ENCODE results near the gene ALDH2. TPM values are rescaled to one million over a fixed set of nuclear protein-coding genes. Genes with fewer than 3 reads are reported as not detected.
"Not testable (repeated sequence)": the region's sequence is repeated elsewhere in the genome, so short reads cannot be mapped to it uniquely, and the experiment has no call there.

Gene ALDH2
- total RNA-seq, 4 donors from 2014 or later = 102 to 239 (median 162) TPM

GRCh38 chr12:111761099-111761498 is 5.6 kb upstream of the ALDH2 start:
- in situ Hi-C loops (cut with MboI; ENCODE audit: low pct_ligation_motif_present in 1 of 4, low pct_unique_long_range_greater_than_20kb in 1 of 4, low sequenced_read_pairs in 3 of 4) = no loop called here
- WGBS, 2 donors (ENCODE audit: low coverage in 1 of 2) = 63 to 100% methylated on average over 1 to 5 of the region's 5 CpGs
- Histone ChIP-seq H3K27ac (peak overlapping the region in 2 of 4 donors; percentile 25 to 60), H3K36me3 (no peaks in the 10 kb centered on the region), H3K9me3 (no peaks in the 10 kb centered on the region), H3K27me3 (no peaks in the 10 kb centered on the region), H3K4me1 (peaks cover 0 to 17% (median 6%) of the 10 kb centered on the region in 4 donors), H3K4me3 (no peak overlapping the region)
- intact Hi-C loops (cut with DNase I; ENCODE audit: low total_unique reads) = no loop called here
- TF ChIP-seq POLR2AphosphoS5 (IDR thresholded peaks at IDR 0.05) = no peak
- TF ChIP-seq EP300 (IDR thresholded peaks at IDR 0.05; ENCODE audit: low read depth) = no peak
- TF ChIP-seq POLR2A (IDR thresholded peaks at IDR 0.05) = no peak
- no peak for TF ChIP-seq CTCF (IDR thresholded peaks at IDR 0.05)
- DNase-seq = peak; percentile 51

GRCh38 chr12:111761706-111762105 is 5.0 kb upstream of the ALDH2 start:
- intact Hi-C loops (cut with DNase I; ENCODE audit: low total_unique reads) = no loop called here
- H3K4me3 ChIP-seq = no peak overlapping the region
- in situ Hi-C loops (cut with MboI; ENCODE audit: low pct_ligation_motif_present in 1 of 4, low pct_unique_long_range_greater_than_20kb in 1 of 4, low sequenced_read_pairs in 3 of 4) = no loop called here
- no peaks in the 10 kb centered on the region for H3K9me3 ChIP-seq
- DNase-seq = no peak
- H3K27me3 ChIP-seq = no peaks in the 10 kb centered on the region
- no peaks in the 10 kb centered on the region for H3K36me3 ChIP-seq
- TF ChIP-seq EP300 (IDR thresholded peaks at IDR 0.05; ENCODE audit: low read depth) (no peak), POLR2A (IDR thresholded peaks at IDR 0.05) (no peak), CTCF (IDR thresholded peaks at IDR 0.05) (no peak), POLR2AphosphoS5 (IDR thresholded peaks at IDR 0.05) (no peak)
- peak overlapping the region in 2 of 4 donors; percentile 25 to 60 for H3K27ac ChIP-seq
- H3K4me1 ChIP-seq = peaks cover 0 to 21% (median 9%) of the 10 kb centered on the region in 4 donors
- 56 to 80% methylated on average over 2 to 3 of the region's 3 CpGs for WGBS, 2 donors (ENCODE audit: low coverage in 1 of 2)

GRCh38 chr12:111763552-111763951 is 3.2 kb upstream of the ALDH2 start:
- H3K4me3 ChIP-seq; H3K27me3 ChIP-seq; H3K36me3 ChIP-seq; H3K9me3 ChIP-seq; in situ Hi-C loops (cut with MboI; ENCODE audit: low pct_ligation_motif_present in 1 of 4, low pct_unique_long_range_greater_than_20kb in 1 of 4, low sequenced_read_pairs in 3 of 4); DNase-seq; intact Hi-C loops (cut with DNase I; ENCODE audit: low total_unique reads); H3K27ac ChIP-seq: not testable (repeated sequence)
- H3K4me1 ChIP-seq = peaks cover 2 to 18% (median 13%) of the 10 kb centered on the region in 4 donors
- WGBS, 2 donors (ENCODE audit: low coverage in 1 of 2) = 75% methylated on average over 10 of the region's 10 CpGs; no CpG with 5 or more reads in 1 of the 2 donors

- no peaks in the 10 kb centered on the region for H3K36me3 ChIP-seq
- H3K27ac ChIP-seq = no peak overlapping the region
- H3K4me1 ChIP-seq = peaks cover 6 to 25% (median 20%) of the 10 kb centered on the region in 4 donors
- H3K9me3 ChIP-seq = no peaks in the 10 kb centered on the region
- no peak for TF ChIP-seq POLR2AphosphoS5 (IDR thresholded peaks at IDR 0.05)
- TF ChIP-seq POLR2A (IDR thresholded peaks at IDR 0.05) = no peak
- TF ChIP-seq CTCF (IDR thresholded peaks at IDR 0.05) = no peak
- TF ChIP-seq EP300 (IDR thresholded peaks at IDR 0.05; ENCODE audit: low read depth) = no peak
- in situ Hi-C loops (cut with MboI; ENCODE audit: low pct_ligation_motif_present in 1 of 4, low pct_unique_long_range_greater_than_20kb in 1 of 4, low sequenced_read_pairs in 3 of 4) = no loop called here
- no peak for DNase-seq
- no peaks in the 10 kb centered on the region for H3K27me3 ChIP-seq
- intact Hi-C loops (cut with DNase I; ENCODE audit: low total_unique reads) = no loop called here
- no peak overlapping the region for H3K4me3 ChIP-seq
- WGBS, 2 donors (ENCODE audit: low coverage in 1 of 2) = 70 to 71% methylated on average over 6 of the region's 6 CpGs
Observed at GRCh38 chr12:111764120-111764821, 2.5 kb upstream of the ALDH2 start.

Data from transverse colon (tissue), 4 donors.